ENCODE results near the gene DCAF5.

DCAF5 gene

GRCh38 chr14:69045857-69046475, 107.0 kb downstream of the DCAF5 start:
- Histone ChIP-seq H3K27ac (ENCODE audit: low read length) (no peak overlapping the region), H3K9ac (ENCODE audit: low read length) (no peak overlapping the region), H3K4me1 (ENCODE audit: control insufficient read depth, low read depth, low read length) (peaks cover 43% of the 10 kb centered on the region), H3K27me3 (ENCODE audit: control insufficient read depth, insufficient read depth, low read length) (no peaks in the 10 kb centered on the region), H3K36me3 (ENCODE audit: control insufficient read depth, low read depth, low read length) (no peaks in the 10 kb centered on the region), H3K9me3 (ENCODE audit: control insufficient read depth, low read depth, low read length) (no peaks in the 10 kb centered on the region), H3K4me3 (ENCODE audit: low read length) (peak overlapping the region; percentile 9)

DNA sequence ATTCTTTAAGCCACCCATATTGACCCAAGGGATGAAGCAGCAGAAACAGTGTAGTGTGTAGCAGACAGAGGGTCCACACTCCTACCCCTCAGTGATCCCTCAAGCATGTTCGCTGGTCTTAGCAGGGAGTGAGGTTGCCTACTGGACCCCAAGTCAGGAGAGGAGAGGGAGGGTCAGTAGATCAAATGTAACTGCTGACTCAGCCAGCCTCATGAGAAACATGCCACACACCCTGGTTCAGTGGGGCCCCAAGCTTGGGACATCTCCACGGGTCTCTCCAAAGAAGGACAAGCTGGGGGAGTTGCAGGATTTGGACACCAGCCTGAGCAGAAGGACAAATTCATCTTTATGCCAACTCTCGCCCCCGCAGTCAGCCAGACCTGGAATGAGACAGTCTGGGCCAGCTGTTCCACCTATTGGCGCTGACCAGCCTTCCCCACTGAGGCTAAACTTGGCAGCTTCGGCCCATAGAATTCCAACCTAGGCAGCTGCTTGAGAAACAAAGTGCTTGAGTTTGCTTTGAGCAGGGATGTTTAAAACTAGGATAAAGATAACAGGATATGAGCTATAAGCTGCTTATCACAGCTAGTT, 107.9 kb downstream of the DCAF5 start:
- H3K9me3 ChIP-seq (ENCODE audit: control insufficient read depth, low read depth, low read length): no peaks in the 10 kb centered on the region
- no peaks in the 10 kb centered on the region for H3K36me3 ChIP-seq (ENCODE audit: control insufficient read depth, low read depth, low read length)
- H3K27ac ChIP-seq (ENCODE audit: low read length): no peak overlapping the region
- no peaks in the 10 kb centered on the region for H3K27me3 ChIP-seq (ENCODE audit: control insufficient read depth, insufficient read depth, low read length)
- H3K4me1 ChIP-seq (ENCODE audit: control insufficient read depth, low read depth, low read length): peaks cover 34% of the 10 kb centered on the region
- H3K4me3 ChIP-seq (ENCODE audit: low read length): peak overlapping the region; percentile 9
- no peak overlapping the region for H3K9ac ChIP-seq (ENCODE audit: low read length)

- H3K27ac ChIP-seq (ENCODE audit: low read length): no peak overlapping the region
- peaks cover 28% of the 10 kb centered on the region for H3K4me1 ChIP-seq (ENCODE audit: control insufficient read depth, low read depth, low read length)
- H3K4me3 ChIP-seq (ENCODE audit: low read length): no peak overlapping the region
- H3K27me3 ChIP-seq (ENCODE audit: control insufficient read depth, insufficient read depth, low read length): no peaks in the 10 kb centered on the region
- no peaks in the 10 kb centered on the region for H3K36me3 ChIP-seq (ENCODE audit: control insufficient read depth, low read depth, low read length)
- no peak overlapping the region for H3K9ac ChIP-seq (ENCODE audit: low read length)
- no peaks in the 10 kb centered on the region for H3K9me3 ChIP-seq (ENCODE audit: control insufficient read depth, low read depth, low read length)
Observed at GRCh38 chr14:69044296-69044695, 108.6 kb downstream of the DCAF5 start.

GRCh38 chr14:69043596-69044260, 109.2 kb downstream of the DCAF5 start:
- Histone ChIP-seq H3K36me3 (ENCODE audit: control insufficient read depth, low read depth, low read length) (no peaks in the 10 kb centered on the region), H3K27ac (ENCODE audit: low read length) (no peak overlapping the region), H3K9ac (ENCODE audit: low read length) (no peak overlapping the region), H3K4me1 (ENCODE audit: control insufficient read depth, low read depth, low read length) (peaks cover 28% of the 10 kb centered on the region), H3K9me3 (ENCODE audit: control insufficient read depth, low read depth, low read length) (no peaks in the 10 kb centered on the region), H3K27me3 (ENCODE audit: control insufficient read depth, insufficient read depth, low read length) (no peaks in the 10 kb centered on the region), H3K4me3 (ENCODE audit: low read length) (no peak overlapping the region)

DNA sequence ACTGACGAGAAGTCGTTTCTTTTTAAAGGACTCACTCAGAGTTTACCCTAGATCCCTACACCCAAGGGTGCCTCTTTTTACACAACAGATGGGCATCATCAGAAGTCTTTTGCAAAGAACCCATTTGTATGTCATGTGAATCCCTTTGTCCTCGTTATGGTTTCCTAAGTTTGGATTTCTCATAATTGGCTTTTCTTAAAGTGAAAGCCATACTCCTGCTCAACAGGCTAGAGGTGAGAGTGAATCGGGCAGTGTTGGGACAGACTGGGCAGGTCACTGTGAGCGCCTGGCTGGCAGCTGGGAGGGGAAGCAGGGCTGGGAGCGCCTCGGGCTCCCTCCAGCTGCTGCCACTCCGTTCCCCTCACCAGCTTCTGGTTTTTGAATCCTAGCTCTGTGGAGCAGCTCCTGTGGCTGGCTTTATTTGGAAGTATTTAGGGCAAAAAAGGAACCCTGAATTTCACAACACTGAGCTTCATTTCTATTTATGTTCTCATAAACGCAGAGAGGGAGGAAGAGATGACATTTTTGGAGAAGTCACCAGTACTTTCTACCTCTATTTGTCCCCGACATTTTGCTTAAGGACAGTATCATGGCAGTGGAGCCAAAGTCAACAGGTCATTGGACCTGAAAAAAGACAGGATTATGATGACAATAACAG, 110.0 kb downstream of the DCAF5 start:
- no peaks in the 10 kb centered on the region for H3K9me3 ChIP-seq (ENCODE audit: control insufficient read depth, low read depth, low read length)
- H3K27ac ChIP-seq (ENCODE audit: low read length): no peak overlapping the region
- no peak overlapping the region for H3K9ac ChIP-seq (ENCODE audit: low read length)
- H3K4me3 ChIP-seq (ENCODE audit: low read length): no peak overlapping the region
- H3K4me1 ChIP-seq (ENCODE audit: control insufficient read depth, low read depth, low read length): peaks cover 34% of the 10 kb centered on the region
- no peaks in the 10 kb centered on the region for H3K36me3 ChIP-seq (ENCODE audit: control insufficient read depth, low read depth, low read length)
- no peaks in the 10 kb centered on the region for H3K27me3 ChIP-seq (ENCODE audit: control insufficient read depth, insufficient read depth, low read length)

GRCh38 chr14:69042299-69042698, 110.6 kb downstream of the DCAF5 start:
- Histone ChIP-seq H3K27me3 (ENCODE audit: control insufficient read depth, insufficient read depth, low read length) (no peaks in the 10 kb centered on the region), H3K9me3 (ENCODE audit: control insufficient read depth, low read depth, low read length) (no peaks in the 10 kb centered on the region), H3K4me3 (ENCODE audit: low read length) (no peak overlapping the region), H3K36me3 (ENCODE audit: control insufficient read depth, low read depth, low read length) (no peaks in the 10 kb centered on the region), H3K4me1 (ENCODE audit: control insufficient read depth, low read depth, low read length) (peaks cover 40% of the 10 kb centered on the region), H3K9ac (ENCODE audit: low read length) (no peak overlapping the region), H3K27ac (ENCODE audit: low read length) (no peak overlapping the region)

GRCh38 chr14:69041783-69042182, 111.1 kb downstream of the DCAF5 start:
- H3K4me3 ChIP-seq (ENCODE audit: low read length): no peak overlapping the region
- H3K36me3 ChIP-seq (ENCODE audit: control insufficient read depth, low read depth, low read length): no peaks in the 10 kb centered on the region
- H3K9ac ChIP-seq (ENCODE audit: low read length): no peak overlapping the region
- H3K9me3 ChIP-seq (ENCODE audit: control insufficient read depth, low read depth, low read length): no peaks in the 10 kb centered on the region
- no peak overlapping the region for H3K27ac ChIP-seq (ENCODE audit: low read length)
- no peaks in the 10 kb centered on the region for H3K27me3 ChIP-seq (ENCODE audit: control insufficient read depth, insufficient read depth, low read length)
- H3K4me1 ChIP-seq (ENCODE audit: control insufficient read depth, low read depth, low read length): peaks cover 45% of the 10 kb centered on the region

GRCh38 chr14:69040353-69040752, 112.6 kb downstream of the DCAF5 start:
- no peak overlapping the region for H3K4me3 ChIP-seq (ENCODE audit: low read length)
- H3K4me1 ChIP-seq (ENCODE audit: control insufficient read depth, low read depth, low read length): peaks cover 34% of the 10 kb centered on the region
- H3K9ac ChIP-seq (ENCODE audit: low read length): no peak overlapping the region
- H3K27me3 ChIP-seq (ENCODE audit: control insufficient read depth, insufficient read depth, low read length): no peaks in the 10 kb centered on the region
- no peaks in the 10 kb centered on the region for H3K9me3 ChIP-seq (ENCODE audit: control insufficient read depth, low read depth, low read length)
- H3K36me3 ChIP-seq (ENCODE audit: control insufficient read depth, low read depth, low read length): no peaks in the 10 kb centered on the region
- H3K27ac ChIP-seq (ENCODE audit: low read length): no peak overlapping the region

DNA sequence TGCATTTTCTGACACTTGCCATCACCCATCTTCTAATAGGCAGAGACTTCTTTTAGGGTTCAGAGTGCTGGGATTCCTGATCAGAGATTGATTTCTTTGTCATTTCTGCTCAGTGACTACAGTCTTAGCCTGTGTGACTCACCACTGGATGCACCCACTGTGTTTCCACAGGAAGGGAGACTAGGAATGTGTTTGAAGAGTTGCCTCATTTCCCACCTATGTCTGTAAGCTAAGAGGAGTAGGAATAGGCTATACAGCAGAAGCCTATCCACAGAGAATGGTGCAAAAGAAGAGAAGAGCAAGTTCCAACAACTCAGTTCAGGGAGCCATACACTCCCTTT, 113.7 kb downstream of the DCAF5 start:
- Histone ChIP-seq H3K27ac (ENCODE audit: low read length) (no peak overlapping the region), H3K27me3 (ENCODE audit: control insufficient read depth, insufficient read depth, low read length) (no peaks in the 10 kb centered on the region), H3K9me3 (ENCODE audit: control insufficient read depth, low read depth, low read length) (no peaks in the 10 kb centered on the region), H3K36me3 (ENCODE audit: control insufficient read depth, low read depth, low read length) (no peaks in the 10 kb centered on the region), H3K4me1 (ENCODE audit: control insufficient read depth, low read depth, low read length) (peaks cover 29% of the 10 kb centered on the region), H3K9ac (ENCODE audit: low read length) (no peak overlapping the region), H3K4me3 (ENCODE audit: low read length) (no peak overlapping the region)

DNA sequence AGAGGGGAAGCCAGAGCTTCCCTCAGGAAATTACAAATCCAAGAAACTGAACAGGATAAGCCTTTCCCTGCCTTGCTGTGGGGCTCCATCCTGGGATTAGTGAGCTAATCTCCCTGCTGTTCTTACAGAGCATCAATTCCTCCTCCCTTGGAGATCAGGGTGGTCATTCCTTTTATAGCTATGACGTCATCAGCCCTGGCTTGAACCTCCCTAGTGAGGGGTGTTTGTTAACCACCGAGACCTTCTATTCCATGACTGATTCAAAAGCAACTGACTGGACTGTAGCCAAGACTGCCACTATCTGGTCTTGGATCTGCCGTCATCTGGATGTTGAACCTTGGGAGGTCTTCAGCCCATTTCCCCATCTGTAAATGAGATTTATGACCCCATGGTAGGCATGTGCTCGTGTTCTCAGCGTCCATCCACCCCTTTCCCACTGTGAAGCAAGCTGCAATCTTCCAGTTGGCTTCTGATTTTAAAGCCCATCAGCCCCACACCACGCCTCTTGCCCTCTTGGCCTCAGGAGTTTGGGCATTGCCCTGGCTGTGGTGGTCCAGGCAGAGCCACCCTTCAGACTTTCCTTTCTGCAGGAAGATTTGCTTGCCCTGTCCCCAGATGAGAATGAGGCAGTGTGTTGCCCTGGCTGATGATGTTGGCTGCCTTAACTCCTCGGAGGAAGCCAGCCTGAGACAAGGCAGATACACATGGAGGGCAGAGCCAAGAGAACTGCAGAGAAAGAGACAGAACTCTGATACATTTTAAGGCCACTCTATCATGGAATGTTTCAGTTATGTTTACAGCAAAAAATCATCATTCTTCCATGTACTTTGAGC, 114.2 kb downstream of the DCAF5 start:
- no peak overlapping the region for H3K9ac ChIP-seq (ENCODE audit: low read length)
- H3K27me3 ChIP-seq (ENCODE audit: control insufficient read depth, insufficient read depth, low read length): no peaks in the 10 kb centered on the region
- no peaks in the 10 kb centered on the region for H3K9me3 ChIP-seq (ENCODE audit: control insufficient read depth, low read depth, low read length)
- H3K4me3 ChIP-seq (ENCODE audit: low read length): no peak overlapping the region
- no peak overlapping the region for H3K27ac ChIP-seq (ENCODE audit: low read length)
- H3K4me1 ChIP-seq (ENCODE audit: control insufficient read depth, low read depth, low read length): peaks cover 29% of the 10 kb centered on the region
- no peaks in the 10 kb centered on the region for H3K36me3 ChIP-seq (ENCODE audit: control insufficient read depth, low read depth, low read length)

- H3K4me1 ChIP-seq (ENCODE audit: control insufficient read depth, low read depth, low read length): peaks cover 21% of the 10 kb centered on the region
- no peaks in the 10 kb centered on the region for H3K27me3 ChIP-seq (ENCODE audit: control insufficient read depth, insufficient read depth, low read length)
- no peaks in the 10 kb centered on the region for H3K36me3 ChIP-seq (ENCODE audit: control insufficient read depth, low read depth, low read length)
- no peak overlapping the region for H3K27ac ChIP-seq (ENCODE audit: low read length)
- H3K9me3 ChIP-seq (ENCODE audit: control insufficient read depth, low read depth, low read length): no peaks in the 10 kb centered on the region
- H3K4me3 ChIP-seq (ENCODE audit: low read length): no peak overlapping the region
- H3K9ac ChIP-seq (ENCODE audit: low read length): no peak overlapping the region
Observed at GRCh38 chr14:69037790-69038454, 115.0 kb downstream of the DCAF5 start.
